ENCODE results near the gene CCDC141. TPM values are rescaled to one million over a fixed set of nuclear protein-coding genes. Genes with fewer than 3 reads are reported as not detected.

CCDC141 gene
- total RNA-seq, 2 experiments from 2014 or later: 30.6 to 31.5 TPM

- H3K4me3 Mint-ChIP-seq: no peak overlapping the region
- DNase-seq: no peak
- no peaks in the 10 kb centered on the region for H3K4me1 Mint-ChIP-seq (ENCODE audit: low read depth)
- H3K27me3 Mint-ChIP-seq: no peaks in the 10 kb centered on the region
- ChIA-PET CTCF (no interaction called here), POLR2A (no interaction called here)
- Histone ChIP-seq H3K9me3 (ENCODE audit: control insufficient read depth in 1 of 2, insufficient read depth in 1 of 2, low read length in 2 of 2) (no peaks in the 10 kb centered on the region), H3K27ac (ENCODE audit: low read depth in 1 of 2, low read length in 2 of 2) (no peak overlapping the region), H3K4me1 (ENCODE audit: insufficient read depth, low read length) (no peaks in the 10 kb centered on the region), H3K27me3 (ENCODE audit: control insufficient read depth in 1 of 2, insufficient read depth in 2 of 2, low read length in 2 of 2) (no peaks in the 10 kb centered on the region), H3K36me3 (ENCODE audit: insufficient read depth, low read length) (no peaks in the 10 kb centered on the region), H3K4me3 (ENCODE audit: low read length) (no peak overlapping the region)
- peaks cover 14% of the 10 kb centered on the region for H3K36me3 Mint-ChIP-seq (ENCODE audit: low read depth)
- H3K9me3 Mint-ChIP-seq: peaks cover 5% of the 10 kb centered on the region
- TF ChIP-seq CTCF (IDR thresholded peaks at IDR 0.05): no peak
- no peak overlapping the region for H3K27ac Mint-ChIP-seq
- intact Hi-C loops (cut with DNase I, micrococcal nuclease): no loop called here
- ATAC-seq (ENCODE audit: poor library complexity): no peak
Measured at GRCh38 chr2:179005976-179006375, 44.0 kb downstream of the CCDC141 start.

GRCh38 chr2:178999476-178999875, 50.5 kb downstream of the CCDC141 start:
- H3K27ac Mint-ChIP-seq: no peak overlapping the region
- ATAC-seq (ENCODE audit: poor library complexity) (no peak), DNase-seq (no peak)
- Histone ChIP-seq H3K27me3 (ENCODE audit: control insufficient read depth in 1 of 2, insufficient read depth in 2 of 2, low read length in 2 of 2) (no peaks in the 10 kb centered on the region), H3K4me3 (ENCODE audit: low read length) (no peak overlapping the region), H3K4me1 (ENCODE audit: insufficient read depth, low read length) (no peaks in the 10 kb centered on the region), H3K36me3 (ENCODE audit: insufficient read depth, low read length) (no peaks in the 10 kb centered on the region), H3K27ac (ENCODE audit: low read depth in 1 of 2, low read length in 2 of 2) (no peak overlapping the region), H3K9me3 (ENCODE audit: control insufficient read depth in 1 of 2, insufficient read depth in 1 of 2, low read length in 2 of 2) (peaks cover 0 to under 1% of the 10 kb centered on the region in 2 experiments)
- no peaks in the 10 kb centered on the region for H3K9me3 Mint-ChIP-seq
- peaks cover 10% of the 10 kb centered on the region for H3K4me1 Mint-ChIP-seq (ENCODE audit: low read depth)
- intact Hi-C loops (cut with DNase I, micrococcal nuclease): no loop called here
- no peak overlapping the region for H3K4me3 Mint-ChIP-seq
- H3K27me3 Mint-ChIP-seq: no peaks in the 10 kb centered on the region
- peaks cover 21% of the 10 kb centered on the region for H3K36me3 Mint-ChIP-seq (ENCODE audit: low read depth)
- ChIA-PET POLR2A (no interaction called here), CTCF (no interaction called here)
- TF ChIP-seq CTCF (IDR thresholded peaks at IDR 0.05): no peak

DNA sequence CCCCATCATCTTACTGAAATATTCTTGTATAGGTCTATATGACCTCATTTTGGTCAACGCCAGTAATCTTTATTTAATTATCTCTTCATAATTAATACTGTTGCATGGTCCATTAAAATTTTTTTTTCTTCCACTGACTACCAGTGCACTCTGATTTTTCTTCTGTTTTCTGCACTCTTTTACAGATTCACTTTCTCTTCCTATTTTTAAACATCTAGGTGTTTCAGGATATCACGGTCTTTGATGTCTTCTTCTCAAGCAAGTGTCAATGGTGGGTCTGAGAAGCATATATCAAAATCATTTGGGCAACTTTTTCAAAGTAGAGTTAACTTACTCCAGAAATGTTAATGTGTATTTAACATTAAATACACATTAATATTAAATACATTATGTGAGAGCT, 51.4 kb downstream of the CCDC141 start:
- H3K36me3 Mint-ChIP-seq (ENCODE audit: low read depth): peaks cover 27% of the 10 kb centered on the region
- peaks cover 10% of the 10 kb centered on the region for H3K4me1 Mint-ChIP-seq (ENCODE audit: low read depth)
- H3K36me3 ChIP-seq (ENCODE audit: insufficient read depth, low read length): no peaks in the 10 kb centered on the region
- H3K27ac Mint-ChIP-seq: no peak overlapping the region
- CTCF ChIA-PET: no interaction called here
- H3K4me3 Mint-ChIP-seq: no peak overlapping the region
- no peak for TF ChIP-seq CTCF (IDR thresholded peaks at IDR 0.05)
- intact Hi-C loops (cut with DNase I, micrococcal nuclease): no loop called here
- no peak overlapping the region for H3K27ac ChIP-seq (ENCODE audit: low read depth in 1 of 2, low read length in 2 of 2)
- H3K9me3 Mint-ChIP-seq: no peaks in the 10 kb centered on the region
- no peaks in the 10 kb centered on the region for H3K27me3 ChIP-seq (ENCODE audit: control insufficient read depth in 1 of 2, insufficient read depth in 2 of 2, low read length in 2 of 2)
- H3K27me3 Mint-ChIP-seq: no peaks in the 10 kb centered on the region
- no peak for ATAC-seq (ENCODE audit: poor library complexity)
- H3K9me3 ChIP-seq (ENCODE audit: control insufficient read depth in 1 of 2, insufficient read depth in 1 of 2, low read length in 2 of 2): peaks cover 0 to 6% of the 10 kb centered on the region in 2 experiments
- no peak overlapping the region for H3K4me3 ChIP-seq (ENCODE audit: low read length)
- no peaks in the 10 kb centered on the region for H3K4me1 ChIP-seq (ENCODE audit: insufficient read depth, low read length)
- POLR2A ChIA-PET: no interaction called here
- no peak for DNase-seq
